NCI-H128 (cell line): ENCODE results near the gene POLD2.

Experiments
- DNase-seq: peaks from one replicate; lab custom pipeline; 2025; ENCODE audit not compliant: unreplicated experiment; lab: John Stamatoyannopoulos, UW

The POLD2 gene

DNA sequence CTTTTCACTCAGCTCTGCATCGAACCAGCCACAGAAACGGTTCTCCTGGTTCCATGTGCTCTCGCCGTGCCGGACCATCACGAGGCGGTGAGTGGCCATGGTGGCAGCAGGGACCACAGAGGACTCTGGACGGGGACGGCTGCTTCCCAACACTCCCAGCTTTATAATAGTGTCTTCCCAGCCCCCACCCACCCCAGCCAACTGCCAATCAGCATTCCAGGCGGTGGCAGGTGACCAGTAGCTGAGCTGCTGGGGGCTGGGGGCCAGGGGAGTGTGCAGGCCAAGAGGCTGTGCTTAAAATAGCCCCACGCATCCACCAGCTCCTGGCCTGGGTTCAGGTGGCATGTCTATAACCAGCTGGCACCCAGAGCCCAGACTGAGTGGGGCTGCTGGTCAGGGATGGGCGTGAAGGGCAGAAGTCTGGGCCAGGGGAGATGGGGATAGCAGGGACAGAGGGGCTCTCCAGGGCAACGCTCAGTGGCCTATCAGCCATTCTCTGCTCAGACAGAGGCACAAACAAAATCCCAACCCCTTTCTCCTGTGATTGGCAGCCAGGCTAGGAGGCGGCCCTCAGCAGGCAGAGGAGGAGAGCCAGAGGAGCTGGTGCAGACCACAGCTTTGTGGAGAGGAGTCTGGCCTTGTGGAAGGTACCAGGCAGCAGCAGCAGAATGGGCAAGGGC is 57.8 kb downstream of the POLD2 start, which contains the start of gene PGAM2:
PGAM2 (minus strand) TSS at position 137 of the 680 bp plus-strand sequence; CDS start at position 99, 38 bp downstream.
- DNase-seq = no peak

DNA sequence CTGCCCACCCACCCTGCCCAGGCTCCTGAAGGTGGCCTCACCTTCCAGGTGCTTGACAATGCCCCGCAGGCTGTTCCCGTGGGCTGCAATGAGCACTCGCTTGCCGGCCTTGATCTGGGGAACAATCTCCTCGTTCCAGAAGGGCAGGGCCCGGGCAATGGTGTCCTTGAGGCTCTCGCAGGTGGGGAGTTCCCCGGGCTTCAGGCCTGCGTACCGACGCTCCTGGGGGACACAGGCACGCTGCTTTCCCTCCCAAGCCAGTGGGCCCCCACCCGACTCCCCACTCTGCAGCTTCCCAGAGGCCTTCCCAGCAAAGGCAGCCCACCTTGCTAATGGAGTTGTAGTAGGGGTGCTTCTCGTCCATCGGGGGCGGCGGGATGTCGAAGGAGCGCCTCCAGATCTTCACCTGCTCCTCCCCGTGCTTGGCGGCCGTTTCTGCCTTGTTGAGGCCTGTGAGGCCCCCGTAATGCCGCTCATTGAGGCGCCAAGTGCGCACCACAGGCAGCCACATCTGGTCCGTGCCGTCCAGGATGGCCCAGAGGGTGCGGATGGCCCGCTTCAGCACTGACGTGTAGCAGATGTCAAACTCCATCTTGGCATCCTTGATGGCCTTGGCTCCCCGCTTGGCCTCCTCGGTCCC is 58.4 kb downstream of the POLD2 start:
- no peak for DNase-seq
